CD8-positive, alpha-beta memory T cell (primary cell): Measurements from ENCODE around the gene USP6. TPM values are rescaled to one million over a fixed set of nuclear protein-coding genes. Genes with fewer than 3 reads are reported as not detected.
"Not testable (repeated sequence)": the region's sequence is repeated elsewhere in the genome, so short reads cannot be mapped to it uniquely, and the experiment has no call there.

Experiments
- CTCF ChIA-PET: fragments of 350-600 bp; sonication (Branson Sonifier 250); formaldehyde crosslinking; loops from one replicate; lab custom pipeline; 2021; ENCODE audit warnings: antibody characterized with exemption; lab: Charles Lee
- POLR2A ChIA-PET: fragments of 350-600 bp; sonication (Branson Sonifier 250); formaldehyde crosslinking; loops from one replicate; lab custom pipeline; 2021; ENCODE audit warnings: antibody characterized with exemption; lab: Charles Lee
- DNase-seq, 5 donors: peaks; one replicate each; pipeline versions ENCODE4 v3.0.0 to v3.0.0-alpha.2; 2020 to 2022; ENCODE audit warnings: mixed read lengths in 1 of 5
- H3K27ac ChIP-seq: one replicate; pipeline ENCODE4 v1.7.0; 2013; ENCODE audit warnings: low read depth, mild to moderate bottlenecking, low read length, moderate library complexity
- H3K27me3 ChIP-seq: 2 replicates; pipeline ENCODE4 v1.7.0; 2013; ENCODE audit warnings: low read length, mild to moderate bottlenecking; ENCODE audit not compliant: insufficient read depth, poor library complexity, severe bottlenecking
- H3K36me3 ChIP-seq: 2 replicates; pipeline ENCODE4 v1.7.0; 2013; ENCODE audit warnings: mild to moderate bottlenecking, low read length, moderate library complexity; ENCODE audit not compliant: insufficient read depth
- H3K4me1 ChIP-seq: 2 replicates; pipeline ENCODE4 v1.7.0; 2013; ENCODE audit warnings: mild to moderate bottlenecking, low read length, moderate library complexity; ENCODE audit not compliant: insufficient read depth
- H3K4me3 ChIP-seq: 2 replicates; pipeline ENCODE4 v1.7.0; 2013; ENCODE audit warnings: mild to moderate bottlenecking, low read length
- H3K9me3 ChIP-seq: 2 replicates; pipeline ENCODE4 v1.7.0; 2013; ENCODE audit warnings: mild to moderate bottlenecking, low read length
- H3K27ac Mint-ChIP-seq, 8 donors: one replicate each; pipeline ENCODE4 v1.8.0; 2020 to 2021; ENCODE audit warnings: mixed read lengths in 8 of 8, mild to moderate bottlenecking in 6 of 8, inconsistent platforms in 3 of 8, moderate library complexity in 3 of 8
- H3K27me3 Mint-ChIP-seq, 2 donors: one replicate each; pipeline ENCODE4 v1.8.0; 2020 to 2021; ENCODE audit warnings: mixed read lengths in 2 of 2, mild to moderate bottlenecking in 1 of 2, moderate library complexity in 1 of 2
- H3K36me3 Mint-ChIP-seq, 3 donors: one replicate each; pipeline ENCODE4 v1.8.0; 2020 to 2021; ENCODE audit warnings: mixed read lengths in 3 of 3, inconsistent platforms in 1 of 3, mild to moderate bottlenecking in 1 of 3
- H3K4me1 Mint-ChIP-seq, 3 donors: one replicate each; pipeline ENCODE4 v1.8.0; 2020 to 2021; ENCODE audit warnings: mixed read lengths in 3 of 3, inconsistent platforms in 1 of 3, mild to moderate bottlenecking in 1 of 3
- H3K4me3 Mint-ChIP-seq, 7 donors: one replicate each; pipeline ENCODE4 v1.8.0; 2020 to 2021; ENCODE audit warnings: mixed read lengths in 7 of 7, mild to moderate bottlenecking in 6 of 7, moderate library complexity in 4 of 7, inconsistent platforms in 2 of 7
- H3K9me3 Mint-ChIP-seq, 5 donors: one replicate each; pipeline ENCODE4 v1.8.0; 2020 to 2022; ENCODE audit warnings: mixed read lengths in 5 of 5, mild to moderate bottlenecking in 3 of 5, moderate library complexity in 2 of 5, inconsistent platforms in 1 of 5
- polyA plus RNA-seq: library from polyadenylated mRNA; unstranded; fragments of 300-500 nt; fragmentation: Illumina TruSeq; gene quantifications from one replicate; pipeline ENCODE4 v1.2.3, GENCODE V29; 2021
- total RNA-seq, 2 experiments: library from RNA; stranded (reverse); gene quantifications; one replicate each; pipeline ENCODE4 v1.2.3, GENCODE V29; 2021

Gene USP6
- total and polyA plus RNA-seq, 3 experiments from 2014 or later: 0.05 to 0.09 TPM; not detected in 1

- no peaks in the 10 kb centered on the region for H3K36me3 ChIP-seq
These were observed 95.6 kb downstream of the USP6 start for GRCh38 chr17:5211458-5211857.

DNA sequence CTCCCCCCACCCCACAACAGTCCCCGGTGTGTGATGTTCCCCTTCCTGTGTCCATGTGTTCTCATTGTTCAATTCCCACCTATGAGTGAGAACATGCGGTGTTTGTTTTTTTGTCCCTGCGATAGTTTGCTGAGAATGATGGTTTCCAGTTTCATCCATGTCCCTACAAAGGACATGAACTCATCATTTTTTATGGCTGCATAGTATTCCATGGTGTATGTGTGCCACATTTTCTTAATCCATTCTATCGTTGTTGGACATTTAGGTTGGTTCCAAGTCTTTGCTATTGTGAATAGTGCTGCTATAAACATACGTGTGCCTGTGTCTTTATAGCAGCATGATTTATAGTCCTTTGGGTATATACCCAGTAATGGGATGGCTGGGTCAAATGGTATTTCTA lies 101.7 kb downstream of the USP6 start:
- H3K4me3 ChIP-seq, POLR2A ChIA-PET, H3K9me3 ChIP-seq, H3K4me3 Mint-ChIP-seq, H3K27ac ChIP-seq, H3K27me3 Mint-ChIP-seq, H3K27me3 ChIP-seq, H3K4me1 ChIP-seq, H3K9me3 Mint-ChIP-seq, H3K27ac Mint-ChIP-seq, DNase-seq, H3K36me3 ChIP-seq: not testable (repeated sequence)
- Mint-ChIP-seq H3K4me1 (peaks cover 22 to 30% (median 25%) of the 10 kb centered on the region in 3 donors), H3K36me3 (peaks cover 0 to 17% (median 7%) of the 10 kb centered on the region in 3 donors)
- CTCF ChIA-PET: interaction anchor here (0.6 kb wide), 1 partner anchor 496 kb away, joined by 4 read pairs; no protein-coding TSS in a partner anchor

More at GRCh38 chr17:5211458-5211857, 95.6 kb downstream of the USP6 start:
- Mint-ChIP-seq H3K4me1 (peaks cover 3 to 7% (median 5%) of the 10 kb centered on the region in 3 donors), H3K27me3 (no peaks in the 10 kb centered on the region), H3K27ac (peak overlapping the region in 3 of 8 donors; percentile 24 to 50 (median 29)), H3K9me3 (no peaks in the 10 kb centered on the region), H3K36me3 (peaks cover 5 to 36% (median 5%) of the 10 kb centered on the region in 3 donors), H3K4me3 (no peak overlapping the region)
- Histone ChIP-seq H3K27me3 (no peaks in the 10 kb centered on the region), H3K4me1 (no peaks in the 10 kb centered on the region), H3K27ac (no peak overlapping the region), H3K9me3 (no peaks in the 10 kb centered on the region), H3K4me3 (no peak overlapping the region)
- CTCF ChIA-PET: interaction anchor here (1.3 kb wide), 1 partner anchor 14 kb away, joined by 3 read pairs; no protein-coding TSS in a partner anchor
- POLR2A ChIA-PET: no interaction called here
- no peak for DNase-seq

- Histone ChIP-seq H3K4me3 (no peak overlapping the region), H3K4me1 (peaks cover 15% of the 10 kb centered on the region), H3K27me3 (no peaks in the 10 kb centered on the region), H3K9me3 (no peaks in the 10 kb centered on the region), H3K36me3 (no peaks in the 10 kb centered on the region), H3K27ac (no peak overlapping the region)
- peak overlapping the region in 1 of 7 donors; percentile 74 for H3K4me3 Mint-ChIP-seq
- no peaks in the 10 kb centered on the region for H3K27me3 Mint-ChIP-seq
- H3K36me3 Mint-ChIP-seq: peaks cover 0 to 17% (median 7%) of the 10 kb centered on the region in 3 donors
- ChIA-PET POLR2A (no interaction called here), CTCF (no interaction called here)
- H3K27ac Mint-ChIP-seq: peak overlapping the region; percentile 16 to 88 (median 60)
- H3K4me1 Mint-ChIP-seq: peaks cover 31 to 43% (median 38%) of the 10 kb centered on the region in 3 donors
- no peak for DNase-seq
- H3K9me3 Mint-ChIP-seq: no peaks in the 10 kb centered on the region
These were observed 103.7 kb downstream of the USP6 start for GRCh38 chr17:5219536-5219935.

- CTCF ChIA-PET: interaction anchor here (0.9 to 1.0 kb wide), 2 partner anchors 22 to 34 kb away, joined by 3 read pairs; no protein-coding TSS in a partner anchor
These were observed 104.2 kb downstream of the USP6 start for GRCh38 chr17:5220074-5220473.

DNA sequence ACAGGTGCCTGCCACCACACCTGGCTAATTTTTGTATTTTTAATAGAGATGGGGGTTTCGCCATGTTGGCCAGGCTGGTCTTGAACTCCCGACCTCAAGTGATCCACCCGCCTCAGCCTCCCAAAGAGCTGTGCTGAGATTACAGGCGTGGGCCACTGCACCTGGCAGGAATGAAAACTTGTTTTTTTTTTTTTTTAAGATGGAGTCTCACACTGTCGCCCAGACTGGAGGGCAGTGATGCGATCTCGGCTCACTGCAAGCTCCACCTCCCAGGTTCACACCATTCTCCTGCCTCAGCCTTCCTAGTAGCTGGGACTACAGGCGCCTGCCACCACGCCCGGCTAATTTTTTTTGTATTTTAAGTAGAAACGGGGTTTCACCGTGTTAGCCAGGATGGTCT lies 106.1 kb downstream of the USP6 start:
- POLR2A ChIA-PET, H3K36me3 ChIP-seq, H3K27me3 ChIP-seq, H3K36me3 Mint-ChIP-seq, H3K9me3 ChIP-seq, H3K27ac ChIP-seq, H3K4me3 ChIP-seq, H3K27me3 Mint-ChIP-seq, H3K9me3 Mint-ChIP-seq, DNase-seq: not testable (repeated sequence)
- CTCF ChIA-PET: interaction anchor here (4.6 kb wide), 1 partner anchor 15 kb away, joined by 25 read pairs; no protein-coding TSS in a partner anchor
- H3K4me1 Mint-ChIP-seq: peaks cover 45 to 58% (median 55%) of the 10 kb centered on the region in 3 donors
- peaks cover 26% of the 10 kb centered on the region for H3K4me1 ChIP-seq
- H3K4me3 Mint-ChIP-seq: peak overlapping the region; percentile 9 to 84 (median 76)
- H3K27ac Mint-ChIP-seq: peak overlapping the region; percentile 47 to 97 (median 94)

More at GRCh38 chr17:5220074-5220473, 104.2 kb downstream of the USP6 start:
- Mint-ChIP-seq H3K4me3 (no peak overlapping the region), H3K27me3 (no peaks in the 10 kb centered on the region), H3K27ac (peak overlapping the region; percentile 16 to 97 (median 72)), H3K36me3 (peaks cover 0 to 15% (median 5%) of the 10 kb centered on the region in 3 donors), H3K4me1 (peaks cover 34 to 47% (median 43%) of the 10 kb centered on the region in 3 donors), H3K9me3 (no peaks in the 10 kb centered on the region)
- Histone ChIP-seq H3K27me3 (no peaks in the 10 kb centered on the region), H3K4me1 (peaks cover 15% of the 10 kb centered on the region), H3K9me3 (no peaks in the 10 kb centered on the region), H3K4me3 (no peak overlapping the region), H3K27ac (no peak overlapping the region), H3K36me3 (no peaks in the 10 kb centered on the region)
- no peak for DNase-seq
- POLR2A ChIA-PET: no interaction called here

Other genes starting within 250 kb of the USP6 start
- gene C17orf107, start 216.5 kb upstream of the USP6 start, total RNA-seq: 1 to 10 TPM; 2.2 to 2.3 TPM
- 2.0 TPM for gene C17orf107, start 216.5 kb upstream of the USP6 start, polyA plus RNA-seq
- gene CHRNE, start 212.9 kb upstream of the USP6 start, total RNA-seq: under 1 TPM; 0.37 to 0.38 TPM
- gene CHRNE, start 212.9 kb upstream of the USP6 start, polyA plus RNA-seq: 0.23 TPM
- not detected for gene GP1BA, start 183.8 kb upstream of the USP6 start, total RNA-seq
- gene GP1BA, start 183.8 kb upstream of the USP6 start, polyA plus RNA-seq: not detected
- 100 to 1,000 TPM in 1 of 2 experiments, 10 to 100 TPM in 1; 90.0 to 101 TPM for gene SLC25A11, start 176.0 kb upstream of the USP6 start, total RNA-seq
- 85.1 TPM for gene SLC25A11, start 176.0 kb upstream of the USP6 start, polyA plus RNA-seq
- 100 to 1,000 TPM; 187 to 192 TPM for gene RNF167, start 175.8 kb upstream of the USP6 start, total RNA-seq
- 69.0 TPM for gene RNF167, start 175.8 kb upstream of the USP6 start, polyA plus RNA-seq
- gene PFN1, start 167.5 kb upstream of the USP6 start, total RNA-seq: 1,000 to 10,000 TPM; 1,826 to 1,841 TPM
- 2,601 TPM for gene PFN1, start 167.5 kb upstream of the USP6 start, polyA plus RNA-seq
- 10 to 100 TPM; 27.1 to 29.4 TPM for gene ENO3, start 164.9 kb upstream of the USP6 start, total RNA-seq
- gene ENO3, start 164.9 kb upstream of the USP6 start, polyA plus RNA-seq: 1.3 TPM
- 10 to 100 TPM; 63.4 to 64.2 TPM for gene SPAG7, start 148.2 kb upstream of the USP6 start, total RNA-seq
- 112 TPM for gene SPAG7, start 148.2 kb upstream of the USP6 start, polyA plus RNA-seq
- gene CAMTA2, start 128.4 kb upstream of the USP6 start, total RNA-seq: 10 to 100 TPM; 85.6 to 90.6 TPM
- gene CAMTA2, start 128.4 kb upstream of the USP6 start, polyA plus RNA-seq: 19.6 TPM
- under 1 TPM; 0.18 to 0.37 TPM for gene INCA1, start 118.5 kb upstream of the USP6 start, total RNA-seq
- gene INCA1, start 118.5 kb upstream of the USP6 start, polyA plus RNA-seq: 0.58 TPM
- gene KIF1C, start 118.1 kb upstream of the USP6 start, total RNA-seq: 10 to 100 TPM; 73.4 to 77.3 TPM
- 8.0 TPM for gene KIF1C, start 118.1 kb upstream of the USP6 start, polyA plus RNA-seq
- gene SLC52A1, start 80.6 kb upstream of the USP6 start, total RNA-seq: under 1 TPM; 0.35 to 0.64 TPM
- gene SLC52A1, start 80.6 kb upstream of the USP6 start, polyA plus RNA-seq: 0.12 TPM
- 1 to 10 TPM; 3.7 to 4.2 TPM for gene ZFP3, start 37.6 kb upstream of the USP6 start, total RNA-seq
- gene ZFP3, start 37.6 kb upstream of the USP6 start, polyA plus RNA-seq: 0.75 TPM
- 10 to 100 TPM; 21.8 to 22.9 TPM for gene ZNF232, start 4.2 kb upstream of the USP6 start, total RNA-seq
- gene ZNF232, start 4.2 kb upstream of the USP6 start, polyA plus RNA-seq: 5.7 TPM
- 10 to 100 TPM; 11.7 to 14.9 TPM for gene ZNF594, start 75.8 kb downstream of the USP6 start, total RNA-seq
- gene ZNF594, start 75.8 kb downstream of the USP6 start, polyA plus RNA-seq: 1.2 TPM
- under 1 TPM; 0.22 TPM for gene SCIMP, start 118.8 kb downstream of the USP6 start, total RNA-seq
- gene SCIMP, start 118.8 kb downstream of the USP6 start, polyA plus RNA-seq: 0.81 TPM
- gene RABEP1, start 166.3 kb downstream of the USP6 start, total RNA-seq: 10 to 100 TPM; 60.9 to 64.0 TPM
- gene RABEP1, start 166.3 kb downstream of the USP6 start, polyA plus RNA-seq: 44.4 TPM